Right atrium auricular region (tissue), 2 donors: Measurements from ENCODE around the gene NDUFS5. TPM values are rescaled to one million over a fixed set of nuclear protein-coding genes. Genes with fewer than 3 reads are reported as not detected.
A peak's percentile ranks its signal among the peaks of the same experiment; 100 is the strongest.
"Not testable (repeated sequence)": the region's sequence is repeated elsewhere in the genome, so short reads cannot be mapped to it uniquely, and the experiment has no call there.

Experiments used
- DNase-seq: peaks from one replicate; pipeline ENCODE4 v3.0.0-alpha.2; 2019; ENCODE audit warnings: low spot score
- H3K27ac ChIP-seq, 2 donors: fragments of 200-600 bp; sonication (generic); 1 replicate in 1 of 2; 2 replicates in 1 of 2; pipeline ENCODE4 v1.5.1; 2016 to 2019
- H3K27me3 ChIP-seq, 2 donors: fragments of 200-600 bp; sonication (generic); one replicate each; pipeline versions ENCODE4 v1.5.1 to v1.6.0; 2017 to 2019
- H3K36me3 ChIP-seq: fragments of 200-600 bp; sonication (generic); one replicate; pipeline ENCODE4 v1.5.1; 2016
- H3K4me1 ChIP-seq, 2 donors: fragments of 200-600 bp; sonication (generic); one replicate each; pipeline versions ENCODE4 v1.5.1 to v1.6.0; 2017 to 2019
- H3K4me3 ChIP-seq, 2 donors: fragments of 200-600 bp; sonication (generic); 1 replicate in 1 of 2; 2 replicates in 1 of 2; pipeline ENCODE4 v1.5.1; 2017 to 2019; ENCODE audit warnings: mild to moderate bottlenecking in 1 of 2, moderate library complexity in 1 of 2
- H3K9me3 ChIP-seq, 2 donors: fragments of 200-600 bp; sonication (generic); one replicate each; pipeline ENCODE4 v1.5.1; 2019
- CTCF ChIP-seq, 2 donors: fragments of 200-600 bp; sonication (generic); IDR thresholded peaks; one replicate each; pipeline ENCODE4 v1.5.1; 2019; ENCODE audit warnings: antibody characterized with exemption in 2 of 2
- total RNA-seq, 2 donors: library from RNA; depleted of rRNA; stranded (reverse); fragments of >200 nt; gene quantifications; one replicate each; pipeline ENCODE4 v1.1.0, GENCODE V29; 2016

Gene NDUFS5
- total RNA-seq, 2 donors from 2014 or later: 1,281 to 1,828 TPM

DNA sequence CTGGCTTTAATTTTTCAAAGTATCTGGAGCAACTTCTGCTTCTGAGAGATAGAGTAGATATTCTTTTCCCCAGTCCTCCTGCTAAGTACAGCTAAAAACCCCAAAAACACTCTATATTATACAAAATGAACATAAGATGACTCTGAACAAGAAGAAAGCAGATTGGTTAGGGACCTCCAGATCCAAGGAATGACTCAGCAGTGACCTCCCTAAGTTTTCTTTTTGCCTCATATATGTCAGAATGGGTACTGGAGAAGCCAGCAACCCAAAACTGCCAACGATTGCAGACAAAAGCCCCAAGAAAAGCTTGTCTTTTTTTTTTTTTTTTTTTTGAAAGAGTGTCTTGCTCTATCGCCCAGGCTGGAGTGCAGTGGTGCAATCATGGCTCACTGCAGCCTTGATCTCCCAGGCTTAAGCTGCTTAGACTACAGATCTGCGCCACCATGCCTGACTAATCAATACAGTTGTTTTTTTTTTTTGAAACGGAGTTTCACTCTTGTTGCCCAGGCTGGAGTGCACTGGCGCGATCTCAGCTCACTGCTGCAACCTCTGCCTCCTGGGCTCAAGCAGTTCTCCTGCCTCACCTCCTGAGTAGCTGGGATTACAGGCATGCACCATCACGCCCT lies 22.7 kb downstream of the NDUFS5 start:
- Histone ChIP-seq H3K36me3 (peaks cover 4% of the 10 kb centered on the region), H3K4me3 (no peak overlapping the region), H3K4me1 (peaks cover 0 to 18% of the 10 kb centered on the region in 2 donors), H3K27ac (peak overlapping the region; percentile 76 to 87), H3K9me3 (no peaks in the 10 kb centered on the region), H3K27me3 (no peaks in the 10 kb centered on the region)
- TF ChIP-seq CTCF (IDR thresholded peaks at IDR 0.05): no peak
- DNase-seq: no peak

DNA sequence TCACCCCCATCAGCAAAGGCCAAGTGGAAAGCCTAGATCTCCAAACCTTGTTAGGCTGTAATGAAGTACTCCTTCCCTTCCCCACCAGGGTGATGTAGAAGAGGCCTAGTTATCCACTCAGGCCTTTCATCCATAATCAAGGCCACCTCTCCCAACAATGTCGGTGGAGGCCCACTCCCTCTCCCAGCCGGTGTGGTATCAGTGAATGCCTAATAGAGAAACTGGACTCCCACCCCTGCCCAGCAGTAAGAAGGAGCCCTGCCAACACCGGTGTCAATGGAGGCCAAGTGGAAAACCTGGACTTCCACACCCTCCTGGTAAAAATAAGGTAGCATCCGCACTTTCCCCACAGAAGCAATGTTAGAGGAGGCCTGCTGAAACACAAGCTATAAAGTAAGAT lies 23.9 kb downstream of the NDUFS5 start:
- Histone ChIP-seq H3K9me3 (no peaks in the 10 kb centered on the region), H3K27me3 (no peaks in the 10 kb centered on the region), H3K4me1 (peaks cover 0 to 18% of the 10 kb centered on the region in 2 donors), H3K36me3 (no peaks in the 10 kb centered on the region), H3K4me3 (no peak overlapping the region), H3K27ac (no peak overlapping the region)
- TF ChIP-seq CTCF (IDR thresholded peaks at IDR 0.05): no peak
- no peak for DNase-seq

DNA sequence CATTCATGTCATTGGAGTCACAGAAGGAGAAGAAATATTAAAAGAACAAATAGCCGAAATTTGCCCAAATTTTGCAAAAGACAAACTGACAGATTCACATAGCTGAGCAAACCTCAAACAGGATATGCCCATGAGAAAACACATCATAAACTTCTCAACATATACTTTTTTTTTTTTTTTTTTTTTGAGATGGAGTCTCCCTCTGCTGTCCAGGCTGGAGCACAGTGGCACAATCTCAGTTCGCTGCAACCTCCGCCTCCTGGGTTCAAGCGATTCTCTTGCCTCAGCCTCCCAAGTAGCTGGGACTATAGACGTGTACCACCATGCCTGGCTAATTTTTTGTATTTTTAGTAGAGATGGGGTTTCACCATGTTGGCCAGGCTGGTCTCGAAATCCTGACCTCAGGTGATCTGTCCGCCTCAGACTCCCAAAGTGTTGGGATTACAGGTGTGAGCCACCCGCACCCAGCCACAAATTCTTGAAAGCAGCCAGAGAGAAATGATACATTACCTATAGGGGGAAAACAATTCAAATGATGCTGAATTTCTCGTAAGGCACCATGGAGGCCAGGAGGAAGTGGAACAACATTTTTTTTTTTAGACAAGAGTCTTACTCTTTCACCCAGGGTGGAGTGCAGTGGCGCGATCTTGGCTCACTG lies 25.2 kb downstream of the NDUFS5 start:
- H3K27ac ChIP-seq, DNase-seq, H3K9me3 ChIP-seq, H3K27me3 ChIP-seq, H3K4me3 ChIP-seq, H3K36me3 ChIP-seq: not testable (repeated sequence)
- H3K4me1 ChIP-seq: peaks cover 0 to 18% of the 10 kb centered on the region in 2 donors

GRCh38 chr1:39051956-39052355 lies 25.8 kb downstream of the NDUFS5 start:
- DNase-seq: no peak
- H3K36me3 ChIP-seq: no peaks in the 10 kb centered on the region
- H3K9me3 ChIP-seq: no peaks in the 10 kb centered on the region
- peaks cover 0 to 13% of the 10 kb centered on the region in 2 donors for H3K4me1 ChIP-seq
- no peak overlapping the region for H3K27ac ChIP-seq
- H3K4me3 ChIP-seq: no peak overlapping the region
- no peak for TF ChIP-seq CTCF (IDR thresholded peaks at IDR 0.05)
- H3K27me3 ChIP-seq: no peaks in the 10 kb centered on the region

GRCh38 chr1:39055213-39055710 lies 29.1 kb downstream of the NDUFS5 start:
- not testable (repeated sequence) for H3K27me3 ChIP-seq, H3K4me3 ChIP-seq, H3K4me1 ChIP-seq, DNase-seq, H3K27ac ChIP-seq, H3K36me3 ChIP-seq, H3K9me3 ChIP-seq

DNA sequence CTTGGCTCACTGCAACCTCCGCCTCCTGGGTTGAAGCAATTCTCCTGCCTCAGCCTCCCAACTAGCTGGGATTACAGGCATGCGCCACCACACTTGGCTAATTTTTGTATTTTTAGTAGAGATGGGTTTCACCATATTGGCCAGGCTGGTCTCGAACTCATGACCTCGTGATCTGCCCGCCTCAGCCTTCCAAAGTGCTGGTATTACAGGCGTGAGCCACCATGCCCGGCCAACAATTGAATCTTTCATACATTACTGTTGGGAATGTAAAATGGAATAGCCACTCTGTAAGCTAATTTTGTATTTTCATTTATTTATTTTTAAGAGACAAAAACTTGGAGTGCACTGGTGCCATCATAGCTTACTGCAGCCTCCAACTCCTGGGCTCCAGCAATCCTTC lies 35.4 kb downstream of the NDUFS5 start:
- H3K27me3 ChIP-seq: not testable (repeated sequence)

DNA sequence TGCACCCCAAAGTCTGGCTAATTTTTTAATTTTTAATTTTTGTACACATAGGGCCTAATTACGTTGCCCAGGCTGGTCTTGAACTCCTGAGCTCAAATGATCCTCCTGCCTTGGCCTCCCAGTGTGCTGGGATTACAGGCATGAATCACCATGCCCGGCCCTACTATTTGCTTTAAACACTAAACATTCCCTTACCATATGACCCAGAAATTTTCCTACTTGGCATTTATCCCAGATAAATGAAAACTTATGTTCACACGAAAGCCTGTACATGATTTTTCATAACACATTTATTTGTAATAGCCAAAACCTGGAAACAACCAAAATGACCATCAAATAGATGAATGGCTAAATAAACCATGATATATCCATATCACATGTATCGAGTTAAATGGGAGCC lies 35.8 kb downstream of the NDUFS5 start:
- Histone ChIP-seq H3K9me3 (no peaks in the 10 kb centered on the region), H3K36me3 (no peaks in the 10 kb centered on the region), H3K27ac (no peak overlapping the region), H3K4me3 (no peak overlapping the region), H3K27me3 (no peaks in the 10 kb centered on the region), H3K4me1 (no peaks in the 10 kb centered on the region)
- DNase-seq: no peak
- no peak for TF ChIP-seq CTCF (IDR thresholded peaks at IDR 0.05)

More for the DNA sequence above, 35.4 kb downstream of the NDUFS5 start:
- not testable (repeated sequence) for H3K9me3 ChIP-seq, H3K36me3 ChIP-seq, H3K4me3 ChIP-seq, H3K4me1 ChIP-seq, DNase-seq, H3K27ac ChIP-seq
